PC-9 (cell line): Measurements from ENCODE around the gene SNX19. TPM values are rescaled to one million over a fixed set of nuclear protein-coding genes. Genes with fewer than 3 reads are reported as not detected.

Source experiments
- BruUV-seq: library from RNA; stranded (reverse); fragments of 400-500 nt; replicated peaks from 2 replicates; lab custom pipeline; 2021; lab: Mats Ljungman, UMichigan
- CTCF ChIA-PET: fragments of 300-600 bp; sonication (Branson Sonifier 250); formaldehyde crosslinking; loops from one replicate; lab custom pipeline; 2022; ENCODE audit warnings: antibody characterized with exemption; lab: Charles Lee
- POLR2A ChIA-PET: fragments of 300-600 bp; sonication (Branson Sonifier 250); formaldehyde crosslinking; loops from one replicate; lab custom pipeline; 2022; ENCODE audit warnings: antibody characterized with exemption; ENCODE audit not compliant: unreplicated experiment; lab: Charles Lee
- DNase-seq, 2 experiments: peaks; one replicate each; pipeline versions ENCODE4 v3.0.0 to v3.0.0-alpha.2; 2015 to 2022; ENCODE audit warnings: mixed read lengths in 1 of 2
- H2AFZ ChIP-seq: fragments of 200-600 bp; sonication (generic); 2 replicates; pipeline ENCODE4 v1.8.1; 2017; ENCODE audit warnings: antibody characterized with exemption
- H3F3A ChIP-seq: fragments of 200-600 bp; sonication (generic); 2 replicates; pipeline ENCODE4 v1.8.1; 2017; ENCODE audit warnings: antibody characterized with exemption, mild to moderate bottlenecking, low read depth; ENCODE audit not compliant: insufficient read depth
- H3K27ac ChIP-seq: fragments of 200-600 bp; sonication (generic); 2 replicates; pipeline ENCODE4 v1.6.1; 2016; ENCODE audit warnings: mixed run types
- H3K27me3 ChIP-seq: fragments of 200-600 bp; sonication (generic); 2 replicates; pipeline ENCODE4 v1.6.1; 2016; ENCODE audit warnings: low read depth, mixed run types; ENCODE audit not compliant: insufficient read depth
- H3K36me3 ChIP-seq: fragments of 200-600 bp; sonication (generic); 2 replicates; pipeline ENCODE4 v1.6.1; 2016; ENCODE audit warnings: low read depth, mixed run types
- H3K4me1 ChIP-seq: fragments of 200-600 bp; sonication (generic); replicated peaks from 2 replicates; pipeline ENCODE4 v1.6.1; 2016; ENCODE audit warnings: mixed run types; ENCODE audit not compliant: insufficient read depth
- H3K4me2 ChIP-seq: fragments of 200-600 bp; sonication (generic); 2 replicates; pipeline ENCODE4 v1.6.1; 2017; ENCODE audit warnings: mixed run types
- H3K4me3 ChIP-seq: fragments of 200-600 bp; sonication (generic); 2 replicates; pipeline ENCODE4 v1.6.1; 2016; ENCODE audit warnings: mixed run types
- H3K79me2 ChIP-seq: fragments of 200-600 bp; sonication (generic); 2 replicates; pipeline ENCODE4 v1.6.1; 2017; ENCODE audit warnings: low read depth, mixed run types
- H3K9me2 ChIP-seq: fragments of 200-600 bp; sonication (generic); 2 replicates; pipeline ENCODE4 v1.8.1; 2017; ENCODE audit warnings: mild to moderate bottlenecking; ENCODE audit not compliant: insufficient read depth
- H3K9me3 ChIP-seq: fragments of 200-600 bp; sonication (generic); 2 replicates; pipeline ENCODE4 v1.8.1; 2016; ENCODE audit warnings: low read depth; ENCODE audit not compliant: insufficient read depth
- H4K20me1 ChIP-seq: fragments of 200-600 bp; sonication (generic); 2 replicates; pipeline ENCODE4 v1.8.1; 2017; ENCODE audit not compliant: insufficient read depth
- EZH2 ChIP-seq: fragments of 200-600 bp; sonication (generic); IDR thresholded peaks from 2 replicates; pipeline ENCODE4 v1.8.0; 2017; ENCODE audit warnings: antibody characterized with exemption, low read depth
- intact Hi-C: fragments of 100-400 bp; cut with micrococcal nuclease; formaldehyde crosslinking; loops from one replicate; pipeline ENCODE4 v1.10.0; 2022; ENCODE audit not compliant: unreplicated experiment
- total RNA-seq: library from RNA; stranded (reverse); gene quantifications from 2 replicates; pipeline ENCODE4 v1.2.3, GENCODE V29; 2021
- TF ChIP-seq, protein P1 (sequence below): fragments of 200-600 bp; sonication (generic); conservative IDR thresholded peaks from 2 replicates; pipeline ENCODE4 v1.6.1; 2017; ENCODE audit warnings: mixed run types, antibody characterized with exemption, mild to moderate bottlenecking, moderate library complexity

SNX19 gene
- total RNA-seq, 1 experiment from 2014 or later: 43.5 TPM

DNA sequence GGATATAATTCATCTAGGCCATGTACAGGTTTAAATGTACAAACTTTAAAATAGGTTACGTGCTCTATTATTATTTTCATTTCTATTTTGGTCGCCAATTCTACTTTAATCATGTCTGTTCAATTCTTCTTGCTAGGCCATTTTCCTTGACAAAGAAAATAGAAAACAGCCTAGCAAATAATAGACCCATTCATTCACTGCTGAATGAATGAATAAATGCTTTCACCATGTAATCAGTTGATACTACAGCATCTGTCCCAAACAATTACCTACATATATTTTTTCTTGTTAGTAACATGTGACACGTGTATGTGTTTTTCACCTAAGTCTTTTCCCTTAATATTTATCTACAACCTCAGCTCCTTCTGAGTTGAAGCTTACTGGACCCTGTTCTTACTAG lies 27.5 kb downstream of the SNX19 start:
- Histone ChIP-seq H3K36me3 (peaks cover 12% of the 10 kb centered on the region; the same call in 1 of the 2 replicates), H3K4me2 (no peak overlapping the region)
- BruUV-seq: no TSS peak

DNA sequence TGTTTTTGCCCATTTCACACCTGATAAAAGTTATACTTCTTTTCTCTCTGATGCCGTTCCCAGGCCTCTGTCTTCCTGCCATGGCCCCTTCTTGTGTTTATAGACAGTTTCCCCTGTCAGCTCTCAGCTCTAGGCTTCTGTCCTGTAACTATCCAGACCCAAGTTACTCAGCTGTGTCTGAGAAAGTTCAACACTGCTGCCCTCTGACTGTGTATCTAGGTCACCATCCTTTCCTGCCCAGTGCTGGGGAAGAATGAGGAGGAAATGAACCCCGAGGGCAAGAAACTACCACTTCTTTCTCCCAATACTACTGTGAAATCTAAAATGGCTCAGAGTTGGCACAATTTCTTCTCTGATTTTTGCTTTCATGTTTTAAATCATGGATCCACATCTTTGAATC lies 29.6 kb downstream of the SNX19 start:
- Histone ChIP-seq H3K27ac (no peak overlapping the region), H3K4me1 (no peaks in the 10 kb centered on the region), H2AFZ (no peak overlapping the region), H3K79me2 (no peaks in the 10 kb centered on the region), H3K9me2 (no peaks in the 10 kb centered on the region), H3K27me3 (no peaks in the 10 kb centered on the region), H3K36me3 (peaks cover 7% of the 10 kb centered on the region), H3F3A (no peaks in the 10 kb centered on the region), H3K9me3 (no peaks in the 10 kb centered on the region), H3K4me2 (no peak overlapping the region), H3K4me3 (no peak overlapping the region), H4K20me1 (peaks cover 4% of the 10 kb centered on the region; the same call in 1 of the 2 replicates)
- TF ChIP-seq EZH2: no peak
- TF ChIP-seq, protein P1, sequence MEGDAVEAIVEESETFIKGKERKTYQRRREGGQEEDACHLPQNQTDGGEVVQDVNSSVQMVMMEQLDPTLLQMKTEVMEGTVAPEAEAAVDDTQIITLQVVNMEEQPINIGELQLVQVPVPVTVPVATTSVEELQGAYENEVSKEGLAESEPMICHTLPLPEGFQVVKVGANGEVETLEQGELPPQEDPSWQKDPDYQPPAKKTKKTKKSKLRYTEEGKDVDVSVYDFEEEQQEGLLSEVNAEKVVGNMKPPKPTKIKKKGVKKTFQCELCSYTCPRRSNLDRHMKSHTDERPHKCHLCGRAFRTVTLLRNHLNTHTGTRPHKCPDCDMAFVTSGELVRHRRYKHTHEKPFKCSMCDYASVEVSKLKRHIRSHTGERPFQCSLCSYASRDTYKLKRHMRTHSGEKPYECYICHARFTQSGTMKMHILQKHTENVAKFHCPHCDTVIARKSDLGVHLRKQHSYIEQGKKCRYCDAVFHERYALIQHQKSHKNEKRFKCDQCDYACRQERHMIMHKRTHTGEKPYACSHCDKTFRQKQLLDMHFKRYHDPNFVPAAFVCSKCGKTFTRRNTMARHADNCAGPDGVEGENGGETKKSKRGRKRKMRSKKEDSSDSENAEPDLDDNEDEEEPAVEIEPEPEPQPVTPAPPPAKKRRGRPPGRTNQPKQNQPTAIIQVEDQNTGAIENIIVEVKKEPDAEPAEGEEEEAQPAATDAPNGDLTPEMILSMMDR: no peak
- ChIA-PET CTCF (no interaction called here), POLR2A (no interaction called here)
- no TSS peak for BruUV-seq
- intact Hi-C loops: no loop called here
- DNase-seq: no peak

More for the DNA sequence above, 27.5 kb downstream of the SNX19 start:
- no peaks in the 10 kb centered on the region for H3K27me3 ChIP-seq
- peaks cover 4% of the 10 kb centered on the region; the same call in 1 of the 2 replicates for H4K20me1 ChIP-seq
- intact Hi-C loops: no loop called here
- no peak for DNase-seq
- no peak overlapping the region for H3K27ac ChIP-seq
- no peak overlapping the region for H3K4me3 ChIP-seq
- H3K9me3 ChIP-seq: no peaks in the 10 kb centered on the region
- no peak overlapping the region for H2AFZ ChIP-seq
- TF ChIP-seq, protein P1: no peak
- TF ChIP-seq EZH2: no peak
- no peaks in the 10 kb centered on the region for H3F3A ChIP-seq
- ChIA-PET CTCF (no interaction called here), POLR2A (no interaction called here)
- H3K79me2 ChIP-seq: no peaks in the 10 kb centered on the region
- H3K4me1 ChIP-seq: no peaks in the 10 kb centered on the region
- H3K9me2 ChIP-seq: no peaks in the 10 kb centered on the region

DNA sequence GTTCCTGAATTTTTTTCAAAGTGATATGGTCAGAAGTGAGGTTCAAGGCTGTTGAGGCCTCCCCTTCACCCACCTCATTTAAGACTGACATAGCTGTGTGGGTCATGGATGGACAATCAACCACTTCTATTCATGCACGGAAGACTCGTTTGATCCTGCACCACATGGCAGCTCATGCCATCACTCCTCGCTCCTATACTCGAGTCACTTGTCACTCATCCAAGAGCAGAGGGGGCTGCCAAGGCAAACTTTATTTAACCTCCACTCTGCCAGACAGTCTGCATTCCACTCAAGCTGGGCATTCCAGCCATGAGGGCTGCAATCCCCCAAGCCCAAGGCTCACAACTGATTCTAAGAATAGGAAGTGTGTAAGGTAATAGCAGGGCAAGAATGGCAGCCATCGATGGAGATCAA lies 34.1 kb downstream of the SNX19 start:
- Histone ChIP-seq H2AFZ (no peak overlapping the region), H3K4me2 (no peak overlapping the region), H4K20me1 (no peaks in the 10 kb centered on the region; the same call in 1 of the 2 replicates), H3K27ac (no peak overlapping the region), H3F3A (no peaks in the 10 kb centered on the region), H3K9me2 (no peaks in the 10 kb centered on the region), H3K79me2 (no peaks in the 10 kb centered on the region), H3K4me1 (no peaks in the 10 kb centered on the region), H3K9me3 (no peaks in the 10 kb centered on the region), H3K4me3 (no peak overlapping the region), H3K27me3 (no peaks in the 10 kb centered on the region), H3K36me3 (peaks cover 5% of the 10 kb centered on the region)
- intact Hi-C loops: no loop called here
- ChIA-PET POLR2A (no interaction called here), CTCF (interaction anchor here (0.6 kb wide), 1 partner anchor 447 kb away, joined by 7 read pairs; no protein-coding TSS in a partner anchor)
- DNase-seq: no peak
- BruUV-seq: no TSS peak
- TF ChIP-seq, protein P1: no peak
- TF ChIP-seq EZH2: no peak
